Measurements from ENCODE around the gene PHF11. TPM values are rescaled to one million over a fixed set of nuclear protein-coding genes. Genes with fewer than 3 reads are reported as not detected.
"Not testable (repeated sequence)": the region's sequence is repeated elsewhere in the genome, so short reads cannot be mapped to it uniquely, and the experiment has no call there.

PHF11 gene
- polyA plus RNA-seq (ENCODE audit: insufficient read length) = 21.5 TPM

DNA sequence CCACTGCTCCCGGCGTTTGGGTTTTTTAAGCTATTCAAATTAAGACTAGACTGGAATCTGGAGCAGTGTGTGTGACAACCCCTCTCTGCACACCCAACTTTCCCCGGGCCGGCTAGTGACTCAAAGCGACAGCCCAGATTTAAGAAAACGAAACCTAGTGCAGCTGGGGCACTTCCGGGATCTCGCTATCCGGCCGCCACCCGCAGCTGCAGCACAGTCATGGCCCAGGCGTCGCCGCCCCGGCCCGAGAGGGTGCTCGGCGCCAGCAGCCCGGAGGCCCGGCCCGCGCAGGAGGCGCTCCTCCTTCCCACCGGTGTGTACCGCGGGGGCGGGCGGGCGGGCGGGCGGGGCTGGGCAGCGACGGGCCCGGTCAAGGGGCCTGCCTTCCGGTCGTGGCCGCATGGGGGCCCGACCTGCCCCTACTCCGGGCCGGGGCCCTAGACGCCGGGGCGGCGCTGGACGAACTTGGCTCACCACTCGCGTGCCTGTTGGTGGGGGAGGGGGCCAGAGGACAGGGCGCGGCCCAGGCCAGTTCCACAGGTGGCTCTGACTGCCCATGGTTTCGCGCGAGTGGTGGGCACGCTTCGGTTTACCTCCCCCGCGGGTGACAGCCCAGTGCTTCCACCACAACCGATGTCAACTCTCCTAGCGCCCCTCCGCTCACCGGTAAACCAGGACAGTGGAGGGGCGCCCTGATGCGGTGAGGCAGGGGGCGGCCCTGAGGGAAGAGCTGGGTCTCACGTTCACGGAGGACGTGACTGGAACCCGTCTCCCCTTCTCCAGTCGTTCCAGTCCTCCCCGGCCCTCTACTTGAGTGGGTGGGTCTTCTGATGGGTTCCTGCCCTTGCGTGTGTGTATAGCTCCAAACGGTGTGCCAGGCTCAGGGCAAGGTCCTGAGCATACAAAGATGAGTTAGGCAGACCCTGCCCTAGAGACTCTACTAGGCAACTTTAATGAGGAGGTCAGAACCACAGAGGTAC is at the start of gene PHF11:
TSS of gene PHF11 (plus strand) at position 171 of the 980 bp plus-strand sequence. CDS start at position 220, 49 bp downstream.
- DNase-seq (ENCODE audit: low read depth) = no peak

- DNase-seq (ENCODE audit: low read depth) = no peak
Observed at GRCh38 chr13:49446473-49446872, 49.3 kb upstream of the PHF11 start.

- DNase-seq (ENCODE audit: low read depth) = no peak
Observed at GRCh38 chr13:49448753-49449152, 47.0 kb upstream of the PHF11 start.

DNA sequence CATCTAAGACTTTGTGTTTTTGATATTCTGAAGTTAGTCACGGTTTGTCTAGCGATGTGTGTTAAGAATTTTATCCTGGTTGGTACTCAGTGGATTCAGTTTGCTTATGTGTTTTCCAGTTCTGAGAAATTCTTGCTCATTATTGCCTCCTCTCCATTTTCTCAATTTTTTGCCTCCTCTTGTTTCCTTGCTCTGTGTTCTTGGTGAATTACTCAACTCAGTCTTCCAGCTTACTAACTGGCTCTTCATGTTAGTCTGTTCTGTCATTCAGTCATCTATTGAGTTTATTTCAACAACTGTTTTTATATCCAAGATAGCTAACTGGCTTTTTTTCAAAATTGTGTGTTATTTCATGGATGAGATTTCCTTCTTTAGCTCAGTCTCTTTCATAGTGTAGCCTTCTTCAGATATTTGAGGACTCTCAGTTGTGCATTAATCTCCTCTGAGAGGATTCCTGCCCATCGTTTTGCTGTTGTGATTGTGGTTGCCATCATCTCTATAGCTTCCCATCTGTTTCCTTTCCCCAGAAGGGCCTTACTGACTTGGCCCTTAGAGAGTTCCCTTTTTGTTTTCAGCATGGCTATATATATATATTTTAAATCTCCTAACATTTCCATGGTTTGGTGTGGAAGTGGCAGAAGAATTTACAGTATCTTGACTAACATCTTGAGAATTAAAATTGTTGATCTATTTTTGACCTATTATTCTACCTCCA is 45.5 kb upstream of the PHF11 start:
- DNase-seq (ENCODE audit: low read depth) = no peak

DNA sequence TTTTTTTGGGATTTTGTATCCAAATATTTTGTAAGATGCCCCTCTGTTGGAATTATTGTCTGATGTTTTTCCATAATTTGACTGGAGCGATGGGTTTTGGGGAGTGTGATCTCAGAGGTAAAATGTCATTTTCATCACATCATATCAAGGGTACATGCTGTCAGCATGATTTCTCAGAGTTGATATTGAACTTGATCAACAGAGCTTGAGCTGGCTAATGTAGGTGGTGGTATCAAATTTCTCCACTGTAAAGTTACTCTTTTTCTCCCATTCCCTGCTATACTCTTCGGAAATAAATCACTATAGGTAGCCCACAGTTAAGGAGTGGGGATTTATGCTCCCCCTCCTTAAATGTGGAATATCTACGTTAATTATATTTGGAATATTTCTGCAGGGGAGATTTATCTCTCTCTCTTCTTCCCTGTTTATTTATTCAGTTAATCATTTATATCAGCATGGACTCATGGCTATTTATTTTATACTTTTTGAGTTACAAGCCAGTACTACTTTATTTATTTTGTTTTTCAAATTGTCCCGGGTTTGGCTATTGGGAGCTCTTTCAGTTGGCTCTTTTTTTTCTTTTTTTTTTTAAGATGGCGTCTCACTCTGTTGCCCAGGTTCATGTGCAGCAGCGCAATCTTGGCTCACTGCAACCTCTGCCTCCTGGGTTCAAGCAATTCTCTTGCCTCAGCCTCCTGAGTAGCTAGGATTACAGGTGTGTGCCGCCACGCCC is 42.9 kb upstream of the PHF11 start:
- no peak for DNase-seq (ENCODE audit: low read depth)

DNA sequence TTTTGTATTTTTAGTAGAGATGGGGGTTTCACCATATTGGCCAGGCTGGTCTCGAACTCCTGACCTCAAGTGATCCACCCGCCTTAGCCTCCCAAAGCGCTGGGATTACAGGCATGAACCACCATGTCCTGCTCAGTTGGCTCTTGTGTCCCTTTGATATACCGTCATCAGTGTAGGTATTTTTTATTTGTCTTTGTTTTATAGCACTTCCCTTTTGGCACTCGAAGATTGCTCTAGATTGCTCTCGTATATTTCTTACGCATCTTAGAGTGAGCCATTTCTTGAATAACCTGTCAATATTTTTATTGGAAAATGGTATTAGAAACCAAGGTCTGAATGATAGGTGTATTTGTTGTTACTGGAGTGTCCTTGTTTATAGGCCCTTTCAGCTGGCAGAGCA is 42.3 kb upstream of the PHF11 start:
- DNase-seq (ENCODE audit: low read depth) = no peak

DNA sequence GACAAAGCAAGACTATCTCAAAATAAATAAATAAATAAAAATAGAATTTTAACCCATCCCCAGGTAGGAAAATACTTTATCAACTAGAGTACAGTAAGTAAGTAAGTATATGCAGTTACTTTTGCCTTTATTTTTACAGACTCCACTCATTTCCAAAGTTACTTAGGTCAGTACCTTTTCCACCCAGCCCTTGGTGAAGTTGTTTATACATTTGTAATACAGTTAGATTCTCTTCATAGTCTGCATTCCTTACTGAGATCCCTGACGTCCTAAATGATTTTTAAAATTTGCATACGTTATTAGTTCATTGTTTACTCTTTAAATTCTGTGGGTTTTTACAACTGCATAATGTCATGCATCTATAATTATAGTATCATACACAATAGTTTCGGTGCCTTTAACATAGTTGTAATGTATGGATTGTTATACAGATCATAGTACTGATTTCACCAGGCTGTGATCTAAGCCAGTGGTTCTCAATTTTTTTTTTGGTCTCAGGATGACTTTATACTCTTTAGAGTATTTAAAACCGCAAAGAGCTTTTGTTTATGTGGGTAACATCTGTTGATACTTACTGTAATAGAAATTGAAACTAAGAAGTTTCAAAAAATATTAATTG is 41.3 kb upstream of the PHF11 start:
- no peak for DNase-seq (ENCODE audit: low read depth)

- no peak for DNase-seq (ENCODE audit: low read depth)
Observed at GRCh38 chr13:49455007-49455398, 40.8 kb upstream of the PHF11 start.

DNA sequence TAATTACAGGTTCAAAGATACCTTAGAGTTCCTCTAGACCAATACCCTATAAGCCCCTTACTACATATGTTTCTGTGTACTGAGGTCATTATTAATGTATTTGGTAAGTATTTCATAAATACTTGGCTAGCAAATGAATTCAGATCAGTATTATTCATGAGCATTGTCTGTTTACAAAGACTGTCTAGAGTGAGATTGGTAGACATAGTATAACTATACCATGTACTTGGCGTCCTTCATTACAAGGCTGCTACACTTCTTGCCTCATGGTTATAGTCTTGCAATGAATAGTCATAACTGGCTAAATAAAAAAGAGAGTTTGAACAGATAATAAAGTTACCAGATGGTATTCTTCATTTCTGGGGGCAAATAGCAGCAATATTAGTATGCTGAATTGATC is 39.6 kb upstream of the PHF11 start:
- no peak for DNase-seq (ENCODE audit: low read depth)

DNA sequence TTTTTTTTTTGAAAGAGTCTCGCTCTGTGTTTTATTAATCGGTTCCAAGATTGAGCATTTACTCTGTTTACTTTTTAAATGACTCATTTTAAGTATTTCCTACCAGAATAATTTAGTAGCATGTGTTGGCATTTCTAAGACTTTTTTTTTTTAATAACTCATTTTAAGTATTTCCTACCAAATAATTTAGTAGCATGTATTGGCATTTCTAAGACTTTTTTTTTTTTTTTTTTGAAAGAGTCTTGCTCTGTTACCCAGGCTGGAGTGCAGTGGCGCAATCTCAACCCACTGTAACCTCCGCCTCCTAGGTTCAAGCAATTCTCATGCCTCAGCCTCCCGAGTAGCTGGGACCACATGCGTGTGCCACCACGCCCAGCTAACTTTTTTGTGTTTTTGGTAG is 38.5 kb upstream of the PHF11 start:
- DNase-seq (ENCODE audit: low read depth) = no peak

DNA sequence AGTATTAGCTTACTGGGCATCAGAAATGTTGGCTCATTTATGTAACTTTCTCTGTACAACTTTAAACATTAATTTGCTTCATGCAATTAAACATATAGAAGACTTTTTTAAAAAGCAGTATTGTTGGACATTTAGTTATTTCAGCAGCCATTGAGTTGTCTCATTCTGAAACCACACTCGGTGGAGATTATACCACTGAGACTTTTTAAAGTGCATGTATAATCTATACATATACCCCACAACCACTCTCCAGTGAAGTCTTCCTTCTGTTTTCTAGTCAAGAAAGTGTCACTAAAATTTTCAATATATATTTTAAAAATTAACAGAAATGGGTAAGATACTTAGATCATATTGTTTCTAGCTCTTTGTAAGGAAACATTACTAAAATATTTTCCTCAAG is 36.2 kb upstream of the PHF11 start:
- DNase-seq (ENCODE audit: low read depth) = no peak

DNA sequence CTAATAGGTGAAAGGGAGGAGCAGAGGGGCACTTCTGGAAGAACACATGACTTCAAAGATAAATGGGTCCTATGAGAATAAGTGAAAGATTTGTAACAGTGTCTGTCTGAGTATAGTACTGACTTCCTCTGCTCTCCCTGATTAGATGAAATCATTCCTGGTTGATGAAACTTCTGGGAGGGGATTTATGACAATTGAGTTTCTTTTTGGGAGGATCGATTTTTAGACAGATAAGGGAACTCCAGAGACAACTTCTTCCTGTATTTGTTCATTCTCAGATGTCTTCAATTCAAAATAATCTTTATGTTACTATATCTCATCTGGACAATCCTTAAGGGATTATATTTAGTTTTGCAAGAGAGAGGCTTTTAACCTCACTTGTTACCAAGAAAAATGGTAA is 31.7 kb upstream of the PHF11 start:
- no peak for DNase-seq (ENCODE audit: low read depth)

- no peak for DNase-seq (ENCODE audit: low read depth)
Observed at GRCh38 chr13:49464621-49465325, 31.0 kb upstream of the PHF11 start.

GRCh38 chr13:49466292-49466838 is 29.4 kb upstream of the PHF11 start:
- DNase-seq (ENCODE audit: low read depth) = no peak

GRCh38 chr13:49472186-49472585 is 23.6 kb upstream of the PHF11 start:
- DNase-seq (ENCODE audit: low read depth) = no peak

DNA sequence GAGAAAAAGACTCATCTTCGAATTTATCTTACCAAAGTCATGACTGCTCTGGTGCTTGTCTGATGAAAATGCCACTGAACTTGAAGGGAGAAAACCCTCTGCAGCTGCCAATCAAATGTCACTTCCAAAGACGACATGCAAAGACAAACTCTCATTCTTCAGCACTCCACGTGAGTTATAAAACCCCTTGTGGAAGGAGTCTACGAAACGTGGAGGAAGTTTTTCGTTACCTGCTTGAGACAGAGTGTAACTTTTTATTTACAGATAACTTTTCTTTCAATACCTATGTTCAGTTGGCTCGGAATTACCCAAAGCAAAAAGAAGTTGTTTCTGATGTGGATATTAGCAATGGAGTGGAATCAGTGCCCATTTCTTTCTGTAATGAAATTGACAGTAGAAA is 19.2 kb upstream of the PHF11 start:
- DNase-seq (ENCODE audit: low read depth) = no peak

DNA sequence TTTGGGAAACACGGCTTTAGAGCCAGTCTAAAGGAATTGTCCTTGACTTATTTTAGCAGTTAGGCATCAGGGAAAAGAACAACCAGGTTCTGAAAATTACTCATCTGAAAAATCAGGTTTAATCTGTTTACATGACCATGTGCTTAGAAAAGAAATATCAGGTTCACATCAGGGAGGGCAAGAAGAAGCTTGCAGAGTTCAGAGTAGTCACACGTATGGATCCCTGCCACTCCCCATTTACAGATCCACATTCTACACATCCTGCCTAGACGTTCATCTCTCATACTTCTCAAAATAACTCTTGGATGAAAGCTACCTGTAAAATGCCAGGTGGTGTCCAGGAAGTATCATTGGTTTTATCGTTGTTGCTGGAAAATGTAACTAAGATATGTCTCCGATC is 14.0 kb upstream of the PHF11 start:
- no peak for DNase-seq (ENCODE audit: low read depth)

GRCh38 chr13:49488563-49488962 is 7.2 kb upstream of the PHF11 start:
- DNase-seq (ENCODE audit: low read depth) = no peak

GRCh38 chr13:49494645-49495044 is 1.1 kb upstream of the PHF11 start:
- DNase-seq (ENCODE audit: low read depth) = no peak

DNA sequence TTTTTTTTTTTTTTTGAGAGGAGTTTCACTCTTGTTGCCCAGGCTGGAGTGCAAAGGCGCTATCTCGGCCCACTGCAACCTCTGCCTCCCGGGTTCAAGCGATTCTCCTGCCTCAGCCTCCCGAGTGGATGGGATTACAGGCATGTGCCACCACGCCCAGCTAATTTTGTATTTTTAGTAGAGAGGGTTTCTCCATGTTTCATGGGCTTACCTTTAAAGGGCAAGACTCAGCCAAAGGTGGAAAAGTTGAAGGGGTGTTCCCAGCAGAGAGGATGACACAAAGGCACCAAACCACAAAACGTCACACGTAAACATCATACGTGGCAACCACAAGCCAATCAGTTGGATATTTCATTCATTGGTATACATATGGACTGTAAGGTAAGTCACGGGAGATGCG is 1.1 kb downstream of the PHF11 start:
- not testable (repeated sequence) for DNase-seq (ENCODE audit: low read depth)

DNA sequence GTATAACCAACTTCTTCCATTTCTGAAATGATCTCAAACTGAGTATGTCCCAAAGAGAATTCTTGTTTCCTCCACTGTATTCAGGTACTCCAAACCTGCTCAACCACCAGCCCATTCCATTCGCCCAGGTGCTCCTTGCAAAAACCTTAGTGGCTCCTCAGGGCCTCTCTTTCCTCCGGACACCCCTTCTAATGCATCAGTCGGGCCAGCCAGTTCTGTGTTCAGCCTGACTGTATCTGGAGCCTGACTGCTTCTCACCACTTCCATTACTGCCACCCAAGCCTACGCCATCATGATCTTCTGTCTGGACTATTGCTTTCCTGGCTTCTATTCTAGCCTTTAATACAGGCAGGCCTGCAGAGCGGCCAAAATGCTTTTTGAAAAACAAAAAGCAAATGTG is 1.5 kb downstream of the PHF11 start:
- no peak for DNase-seq (ENCODE audit: low read depth)

All from forelimb muscle (tissue), 1 donor.